ENCODE results near the gene AFF1.

- no peak for TF ChIP-seq EZH2 (IDR thresholded peaks at IDR 0.05; ENCODE audit: insufficient read depth, poor library complexity, severe bottlenecking)
- no peak for TF ChIP-seq EZH2phosphoT487 (IDR thresholded peaks at IDR 0.05; ENCODE audit: insufficient read depth, low read depth)
These were observed 13.1 kb upstream of the AFF1 start for GRCh38 chr4:86921608-86922252.

Data from GM23248 (cell line).